ENCODE results near the gene PI4K2B.
"Not testable (repeated sequence)": the region's sequence is repeated elsewhere in the genome, so short reads cannot be mapped to it uniquely, and the experiment has no call there.

PI4K2B gene

DNA sequence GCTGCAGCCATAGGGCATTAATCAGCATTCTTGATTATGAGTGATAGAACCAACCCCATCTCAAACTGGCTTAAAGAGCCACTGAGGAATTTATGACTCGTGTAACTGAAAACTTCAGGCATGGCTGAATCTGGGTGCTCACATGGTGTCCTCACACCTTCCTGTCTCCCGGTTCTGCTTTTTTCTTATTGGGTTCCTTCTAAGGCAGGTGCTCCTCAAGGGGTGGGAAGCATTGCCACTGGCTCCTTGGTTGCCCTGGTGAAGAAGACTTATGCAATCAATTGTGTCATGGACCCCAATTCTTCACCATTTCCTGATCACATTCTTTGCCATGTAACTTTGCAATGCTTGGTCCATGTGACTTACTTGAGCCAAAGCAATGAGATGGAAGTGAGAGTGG is 74.5 kb downstream of the PI4K2B start:
- DNase-seq, result no peak

DNA sequence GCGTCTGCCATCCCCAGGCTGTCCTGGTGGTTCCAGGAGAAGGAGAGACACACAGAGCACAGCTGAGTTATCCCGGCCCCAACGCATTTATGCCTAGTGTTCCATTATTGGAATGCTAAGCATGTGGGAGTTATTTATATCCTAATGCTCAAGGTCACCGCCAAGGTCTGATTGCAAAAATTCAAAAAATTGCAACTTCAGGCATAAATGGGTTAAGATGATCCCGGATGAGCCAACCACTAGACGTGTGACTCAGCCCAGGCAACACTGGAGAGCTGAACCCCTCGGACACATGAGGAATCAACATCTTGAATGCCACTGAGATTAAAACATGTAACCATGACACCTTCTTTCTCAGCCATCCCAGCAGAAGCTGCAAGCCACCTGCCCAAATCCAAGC is 74.9 kb downstream of the PI4K2B start:
- no peak for DNase-seq

DNA sequence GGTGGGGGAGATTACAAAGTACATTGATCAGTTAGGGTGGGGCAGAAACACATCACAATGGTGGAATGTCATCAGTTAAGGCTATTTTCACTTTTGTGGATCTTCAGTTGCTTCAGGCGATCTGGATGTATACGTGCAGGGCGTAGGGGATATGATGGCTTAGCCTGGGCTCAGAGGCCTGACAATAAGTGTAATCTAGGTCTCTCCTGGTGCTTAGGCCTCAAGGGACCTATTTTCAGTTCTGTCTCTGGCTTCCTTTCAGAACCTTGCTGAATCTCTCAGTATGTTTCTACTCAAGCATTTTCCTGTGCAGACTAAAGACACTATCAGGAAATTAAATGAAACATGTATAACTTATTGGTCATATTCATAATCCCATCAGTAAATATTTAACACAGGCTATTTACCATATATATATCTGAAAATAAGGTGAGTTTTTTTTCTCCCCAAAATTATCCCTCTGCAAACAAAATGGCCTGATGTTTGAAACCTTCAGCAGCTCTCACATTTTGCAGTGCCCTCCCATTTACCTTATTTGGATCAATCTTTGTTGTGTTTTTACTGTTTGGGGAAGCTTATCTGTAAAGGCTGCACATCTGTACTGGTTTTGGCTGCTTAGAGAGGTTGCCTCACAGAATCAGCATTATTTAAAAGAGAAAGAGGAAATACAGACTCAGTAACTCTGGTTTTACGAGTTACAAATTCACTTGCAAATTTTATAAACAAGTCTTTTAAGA is 76.4 kb downstream of the PI4K2B start:
- no peak for DNase-seq

GRCh38 chr4:25310803-25311166 is 77.0 kb downstream of the PI4K2B start:
- no peak for DNase-seq

GRCh38 chr4:25312496-25313200 is 78.8 kb downstream of the PI4K2B start, which contains the start of gene ZCCHC4:
Gene ZCCHC4, plus strand, starts transcription at chr4:25312774. Its CDS starts 36 bp downstream, at chr4:25312810.
- DNase-seq, result peak; percentile 92

DNA sequence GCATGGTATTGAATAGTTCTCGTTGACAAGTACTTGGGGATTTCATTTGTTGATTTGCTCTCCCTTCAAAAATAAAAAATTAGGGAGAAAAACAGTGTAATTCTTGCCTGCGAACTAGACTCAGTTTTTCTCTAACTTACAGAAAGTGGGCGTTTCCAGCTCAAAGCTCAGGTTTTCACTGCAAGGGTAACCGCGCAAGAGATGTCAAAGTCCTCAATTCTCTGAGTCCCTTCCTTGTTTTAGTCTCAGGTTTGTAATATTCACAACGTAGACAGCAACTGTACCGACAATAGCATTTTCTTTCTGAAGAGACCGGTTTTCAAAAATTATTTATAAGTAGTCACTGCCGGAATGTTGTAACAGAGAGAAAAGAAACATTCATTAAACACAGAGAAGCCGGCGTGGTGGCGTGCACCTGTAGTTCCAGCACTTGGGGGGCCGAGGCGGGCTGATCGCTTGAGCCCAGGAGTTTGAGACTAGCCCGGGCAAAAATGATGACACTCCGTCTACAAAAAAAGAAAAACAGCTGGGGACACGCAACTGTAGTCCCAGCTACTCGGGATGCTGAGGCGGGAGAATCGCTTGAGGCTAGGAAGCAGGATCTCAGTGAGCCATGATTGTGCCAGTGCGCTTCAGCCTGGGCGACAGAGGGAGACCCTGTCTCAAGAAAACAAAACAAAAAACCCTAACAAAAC is 79.5 kb downstream of the PI4K2B start:
- peak; percentile 15 for DNase-seq

- DNase-seq, result no peak
Measured at GRCh38 chr4:25320336-25320735, 86.5 kb downstream of the PI4K2B start.

DNA sequence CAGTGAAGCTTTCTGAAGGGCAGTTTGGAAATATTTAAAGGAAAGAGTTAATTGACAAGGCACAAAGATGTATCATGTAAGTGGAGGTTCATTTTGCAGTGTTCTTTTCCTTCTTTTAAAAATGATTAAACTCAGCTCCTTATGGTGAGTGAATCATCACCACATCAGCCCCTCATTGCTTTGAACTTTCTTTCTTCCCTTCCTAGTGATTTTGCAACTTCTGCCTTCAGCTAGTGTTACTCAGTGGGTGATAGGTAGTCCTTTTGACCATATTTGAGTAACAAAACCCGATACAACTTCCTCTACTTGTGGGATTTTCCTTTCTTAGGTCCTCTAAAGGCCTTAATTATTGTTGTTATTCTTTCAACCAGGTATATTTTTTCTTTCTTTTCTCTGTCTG is 86.9 kb downstream of the PI4K2B start:
- DNase-seq, result no peak

DNA sequence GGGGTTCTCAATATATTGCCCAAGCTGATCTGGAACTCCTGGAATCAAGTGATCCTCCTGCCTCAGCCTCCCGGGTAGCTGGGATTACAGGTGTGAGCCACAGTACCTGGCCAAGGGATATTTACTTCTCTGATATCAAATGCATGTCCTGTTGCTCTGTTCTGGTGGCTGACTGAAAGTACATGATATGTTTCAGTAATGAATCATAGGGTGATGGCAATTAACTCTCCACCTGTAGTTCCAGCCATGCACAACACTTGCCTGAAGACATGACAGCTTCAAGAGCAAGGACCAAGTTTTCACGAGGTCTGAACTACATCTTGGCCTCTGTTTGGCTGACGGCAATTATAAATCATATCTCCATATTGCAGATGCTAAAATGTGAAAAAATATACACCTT is 87.9 kb downstream of the PI4K2B start:
- DNase-seq, result no peak

- not testable (repeated sequence) for DNase-seq
Measured at GRCh38 chr4:25328463-25328862, 94.6 kb downstream of the PI4K2B start.
